HG03354 (cell line): ENCODE results near the gene GMDS.
"Not testable (repeated sequence)": the region's sequence is repeated elsewhere in the genome, so short reads cannot be mapped to it uniquely, and the experiment has no call there.

Experiments
- ATAC-seq: cut with Tn5 transposase; IDR thresholded peaks from one replicate; pipeline ENCODE4 v1.9.1; 2021; ENCODE audit warnings: mild to moderate bottlenecking; ENCODE audit not compliant: unreplicated experiment, poor library complexity, severe bottlenecking

The GMDS gene

GRCh38 chr6:1700278-1700967 lies 545.0 kb downstream of the GMDS start:
- ATAC-seq = no peak

- ATAC-seq = no peak
Observed at GRCh38 chr6:1698527-1698926, 546.9 kb downstream of the GMDS start.

- no peak for ATAC-seq
Observed at GRCh38 chr6:1697688-1698351, 547.6 kb downstream of the GMDS start.

GRCh38 chr6:1696463-1696850 lies 548.9 kb downstream of the GMDS start:
- ATAC-seq = no peak

- no peak for ATAC-seq
Observed at GRCh38 chr6:1695546-1696462, 549.6 kb downstream of the GMDS start.

GRCh38 chr6:1691828-1692227 lies 553.6 kb downstream of the GMDS start:
- not testable (repeated sequence) for ATAC-seq

- not testable (repeated sequence) for ATAC-seq
Observed at GRCh38 chr6:1690656-1691055, 554.7 kb downstream of the GMDS start.

GRCh38 chr6:1689141-1689540 lies 556.3 kb downstream of the GMDS start:
- no peak for ATAC-seq

GRCh38 chr6:1688396-1688795 lies 557.0 kb downstream of the GMDS start:
- ATAC-seq = no peak

- ATAC-seq = no peak
Observed at GRCh38 chr6:1687402-1687801, 558.0 kb downstream of the GMDS start.

- no peak for ATAC-seq
Observed at GRCh38 chr6:1686117-1687098, 559.0 kb downstream of the GMDS start.

- ATAC-seq = no peak
Observed at GRCh38 chr6:1679688-1680068, 565.7 kb downstream of the GMDS start.

GRCh38 chr6:1679031-1679687 lies 566.2 kb downstream of the GMDS start:
- ATAC-seq = no peak

- ATAC-seq = no peak
Observed at GRCh38 chr6:1678201-1678600, 567.2 kb downstream of the GMDS start.

- no peak for ATAC-seq
Observed at GRCh38 chr6:1672379-1672778, 573.0 kb downstream of the GMDS start.

GRCh38 chr6:1670711-1671462 lies 574.5 kb downstream of the GMDS start:
- ATAC-seq = no peak

GRCh38 chr6:1669996-1670395 lies 575.4 kb downstream of the GMDS start:
- no peak for ATAC-seq

- not testable (repeated sequence) for ATAC-seq
Observed at GRCh38 chr6:1668456-1668855, 576.9 kb downstream of the GMDS start.
